GM12878 (cell line): ENCODE measurements around the gene POU2F1. TPM values are rescaled to one million over a fixed set of nuclear protein-coding genes. Genes with fewer than 3 reads are reported as not detected.

Experiments
- ATAC-seq: fragments of 200-7000 bp; cut with Tn5 transposase; 3 replicates; pipeline ENCODE4 v1.9.1; 2020; ENCODE audit warnings: mild to moderate bottlenecking, moderate library complexity
- BruUV-seq: library from RNA; stranded (reverse); fragments of 400-500 nt; replicated peaks from 2 replicates; lab custom pipeline; 2021; lab: Mats Ljungman, UMichigan
- CTCF ChIA-PET: fragments of 300-600 bp; sonication (Branson Sonifier 250); formaldehyde crosslinking; extraction: SDS; loops from one replicate; lab custom pipeline; 2021; ENCODE audit warnings: inconsistent platforms; lab: Yijun Ruan, JAX
- POLR2A ChIA-PET: fragments of 350-600 bp; formaldehyde crosslinking; extraction: SDS; loops from one replicate; lab custom pipeline; 2021; ENCODE audit warnings: inconsistent platforms; lab: Charles Lee
- RAD21 ChIA-PET: fragments of 300-600 bp; sonication (Branson Sonifier 250); formaldehyde crosslinking; loops from one replicate; lab custom pipeline; 2023; ENCODE audit warnings: antibody characterized with exemption; ENCODE audit not compliant: unreplicated experiment; lab: Charles Lee
- SMC1A ChIA-PET: fragments of 300-600 bp; sonication (Branson Sonifier 250); formaldehyde crosslinking; loops from one replicate; lab custom pipeline; 2023; ENCODE audit not compliant: unreplicated experiment, uncharacterized antibody; lab: Charles Lee
- DNase-seq: peaks from one replicate; pipeline ENCODE4 v3.0.0-alpha.2; 2011; ENCODE audit warnings: low read depth, low spot score
- FAIRE-seq: peaks from 3 replicates; lab custom pipeline; 2011; peaks lifted over from hg19 to GRCh38; lab: Jason Lieb, UNC
- H2AFZ ChIP-seq: 2 replicates; pipeline ENCODE4 v1.6.0; 2011; ENCODE audit warnings: low read depth, low read length, control low read depth; ENCODE audit not compliant: control insufficient read depth
- H3K27ac ChIP-seq: 2 replicates; pipeline ENCODE4 v1.5.1; 2011; ENCODE audit warnings: control low read depth; ENCODE audit not compliant: control insufficient read depth, insufficient read depth
- H3K27me3 ChIP-seq, 2 experiments: replicated peaks in 1 of 2; 2 replicates each; pipeline versions ENCODE4 v1.6.0 to v1.6.1; 2011; ENCODE audit warnings: low read length in 1 of 2; ENCODE audit not compliant: control insufficient read depth in 2 of 2, insufficient read depth in 2 of 2
- H3K36me3 ChIP-seq, 2 experiments: 2 replicates each; pipeline ENCODE4 v1.5.1; 2011; ENCODE audit warnings: low read length in 1 of 2; ENCODE audit not compliant: control insufficient read depth in 2 of 2, insufficient read depth in 2 of 2
- H3K4me1 ChIP-seq: 2 replicates; pipeline ENCODE4 v1.6.1; 2011; ENCODE audit warnings: mild to moderate bottlenecking, low read length, moderate library complexity, mixed read lengths; ENCODE audit not compliant: control insufficient read depth, insufficient read depth
- H3K4me2 ChIP-seq: 2 replicates; pipeline ENCODE4 v1.6.0; 2011; ENCODE audit warnings: control low read depth; ENCODE audit not compliant: control insufficient read depth, insufficient read depth
- H3K4me3 ChIP-seq: fragments of 200-600 bp; sonication (generic); 2 replicates; pipeline ENCODE4 v1.5.1; 2016
- H3K79me2 ChIP-seq: 2 replicates; pipeline ENCODE4 v1.6.0; 2011; ENCODE audit warnings: low read length; ENCODE audit not compliant: control insufficient read depth, insufficient read depth
- H3K9ac ChIP-seq: 2 replicates; pipeline ENCODE4 v1.8.0; 2011; ENCODE audit warnings: low read length, control low read depth, mixed read lengths; ENCODE audit not compliant: control insufficient read depth, insufficient read depth
- H3K9me3 ChIP-seq: replicated peaks from 3 replicates; pipeline ENCODE4 v1.5.1; 2011; ENCODE audit warnings: mild to moderate bottlenecking, low read length; ENCODE audit not compliant: control insufficient read depth, insufficient read depth
- H4K20me1 ChIP-seq: 2 replicates; pipeline ENCODE4 v1.6.0; 2011; ENCODE audit not compliant: control insufficient read depth, insufficient read depth
- BHLHE40 ChIP-seq, 2 experiments: fragments of 450-650 bp in 1 of 2; IDR thresholded peaks; 2 replicates each; pipeline ENCODE4 v1.6.1; 2011 to 2017; ENCODE audit warnings: low read depth in 2 of 2, borderline replicate concordance in 1 of 2, improper control_type of control experiment in 1 of 2, low read length in 1 of 2, mild to moderate bottlenecking in 1 of 2
- EZH2 ChIP-seq: IDR thresholded peaks from 2 replicates; pipeline ENCODE4 v1.6.1; 2012; ENCODE audit warnings: low read depth, mild to moderate bottlenecking, control low read depth, inconsistent platforms, low read length, borderline replicate concordance; ENCODE audit not compliant: control insufficient read depth
- FOXK2 ChIP-seq: fragments of 450-650 bp; IDR thresholded peaks from 2 replicates; pipeline ENCODE4 v1.6.1; 2017; ENCODE audit warnings: mild to moderate bottlenecking, moderate library complexity
- GATAD2B ChIP-seq: fragments of 450-650 bp; conservative IDR thresholded peaks from 2 replicates; pipeline ENCODE4 v1.6.1; 2017; ENCODE audit warnings: low read depth, mild to moderate bottlenecking, moderate library complexity
- JUNB ChIP-seq: IDR thresholded peaks from 2 replicates; pipeline ENCODE4 v1.6.1; 2016; ENCODE audit warnings: antibody characterized with exemption, mild to moderate bottlenecking
- KLF5 ChIP-seq: fragments of 450-650 bp; IDR thresholded peaks from 2 replicates; pipeline ENCODE4 v1.6.1; 2014; ENCODE audit warnings: mild to moderate bottlenecking; ENCODE audit not compliant: partially characterized antibody
- NR2C1 ChIP-seq: fragments of 450-650 bp; IDR thresholded peaks from 2 replicates; pipeline ENCODE4 v1.6.1; 2017; ENCODE audit warnings: antibody characterized with exemption, mild to moderate bottlenecking, moderate library complexity
- PAX5 ChIP-seq: IDR thresholded peaks from 2 replicates; pipeline ENCODE4 v1.6.1; 2011; ENCODE audit warnings: low read depth, low read length, borderline replicate concordance
- POLR2AphosphoS5 ChIP-seq: IDR thresholded peaks from 2 replicates; pipeline ENCODE4 v1.6.1; 2011; ENCODE audit warnings: mild to moderate bottlenecking, low read length, inconsistent platforms
- ZNF217 ChIP-seq: fragments of 450-650 bp; IDR thresholded peaks from 2 replicates; pipeline ENCODE4 v1.6.1; 2017; ENCODE audit warnings: antibody characterized with exemption, mild to moderate bottlenecking
- WGBS: methylation state at CpG from one replicate; pipeline ENCODE4 v1.1.6; 2016; ENCODE audit warnings: low lambda C conversion rate; ENCODE audit not compliant: insufficient replicate concordance, insufficient coverage; ENCODE audit errors: missing lambda C conversion rate; 5-methylcytosine and 5-hydroxymethylcytosine counted together
- in situ Hi-C: fragments of 300-500 bp; cut with MboI; formaldehyde crosslinking; loops from 9 replicates; pipeline ENCODE4 v1.14.3; 2018; ENCODE audit warnings: mixed read lengths
- intact Hi-C: fragments of 100-400 bp; cut with micrococcal nuclease; formaldehyde crosslinking; loops from one replicate; pipeline ENCODE4 v1.14.2; 2022; ENCODE audit not compliant: unreplicated experiment
- polyA plus RNA-seq, 11 experiments: library from polyadenylated mRNA; depleted of rRNA in 4 of 11; unstranded in 6 of 11; stranded (reverse) in 5 of 11; fragments of >200 nt; fragmentation: Nextera tagmentation in 4 of 11; fragmentation: Illumina TruSeq in 1 of 11; extraction: Ambion mirVana in 4 of 11; extraction: Trizol in 1 of 11; gene quantifications; 1 replicate in 1 of 11; 2 replicates in 10 of 11; pipeline versions ENCODE4 v1.2.1 to v1.2.3, GENCODE V29; 2011 to 2016; ENCODE audit warnings: inconsistent platforms in 2 of 11, missing spikeins in 2 of 11, low read depth in 1 of 11
- total RNA-seq, 4 experiments: library from RNA; depleted of rRNA in 3 of 4; stranded (reverse); fragments of >200 nt in 3 of 4; fragmentation: Illumina TruSeq in 1 of 4; extraction: Trizol in 1 of 4; gene quantifications; 2 replicates each; pipeline versions ENCODE4 v1.2.1 to v1.2.3, GENCODE V29; 2013 to 2021
- TF ChIP-seq, protein P1 (sequence below): fragments of 450-650 bp; IDR thresholded peaks from 2 replicates; pipeline ENCODE4 v1.6.1; 2016; ENCODE audit warnings: mild to moderate bottlenecking
- TF ChIP-seq, protein P2 (sequence below): fragments of 450-650 bp; IDR thresholded peaks from 2 replicates; pipeline ENCODE4 v1.6.1; 2017; ENCODE audit warnings: mild to moderate bottlenecking, low read depth, inconsistent platforms; ENCODE audit not compliant: poor library complexity, severe bottlenecking

The POU2F1 gene
- total and polyA plus RNA-seq, 10 of the 15 experiments (the other 5 are each of a cell fraction or from before 2014, with no cell fraction given), result 2.5 to 21.7 (median 12.5) TPM

DNA sequence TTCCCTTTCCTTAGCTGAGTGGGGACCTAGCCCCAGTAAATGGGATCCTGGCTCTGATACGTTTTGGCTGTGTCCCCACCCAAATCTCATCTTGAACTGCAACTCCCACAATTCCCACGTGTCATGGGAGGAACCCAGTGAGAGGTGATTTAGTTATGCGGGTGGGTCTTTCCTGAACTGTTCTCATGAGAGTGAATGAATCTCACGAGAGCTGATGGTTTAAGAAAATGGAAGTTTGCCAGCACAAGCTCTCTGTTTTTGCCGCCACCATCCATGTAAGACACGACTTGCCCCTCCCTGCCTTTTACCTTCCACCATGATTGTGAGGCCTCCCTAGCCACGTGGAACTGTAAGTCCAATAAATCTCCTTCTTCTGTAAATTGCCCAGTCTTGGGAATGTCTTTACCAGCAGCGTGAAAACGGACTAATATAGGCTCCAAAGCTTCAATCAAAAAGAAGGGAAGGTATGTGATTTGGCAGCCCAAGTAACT, 29.9 kb upstream of the POU2F1 start:
- intact Hi-C loops (no loop called here), in situ Hi-C loops (no loop called here)
- H3K27me3 ChIP-seq, result peaks cover 0 to 2% of the 10 kb centered on the region in 2 experiments; a peak in 1 of 4 replicates
- H3K9ac ChIP-seq, result no peak overlapping the region
- POLR2A ChIA-PET, result no interaction called here
- no peaks in the 10 kb centered on the region for H3K36me3 ChIP-seq
- no peak overlapping the region for H2AFZ ChIP-seq
- RAD21 ChIA-PET, result no interaction called here
- CTCF ChIA-PET, result no interaction called here
- no peaks in the 10 kb centered on the region for H4K20me1 ChIP-seq
- no peaks in the 10 kb centered on the region for H3K79me2 ChIP-seq
- H3K27ac ChIP-seq, result no peak overlapping the region
- no peaks in the 10 kb centered on the region; the same call in 2 of the 3 replicates for H3K9me3 ChIP-seq
- ATAC-seq (no peak), FAIRE-seq (no peak), DNase-seq (no peak)
- H3K4me3 ChIP-seq, result no peak overlapping the region
- TF ChIP-seq FOXK2 (no peak), KLF5 (no peak), JUNB (no peak), NR2C1 (no peak), GATAD2B (no peak), EZH2 (no peak)
- BruUV-seq, result no TSS peak
- SMC1A ChIA-PET, result interaction anchor here (1.2 kb wide), 1 partner anchor 8 kb away, joined by 4 read pairs; no protein-coding TSS in a partner anchor
- H3K4me2 ChIP-seq, result no peak overlapping the region
- no peaks in the 10 kb centered on the region for H3K4me1 ChIP-seq
- WGBS, result 26% methylated on average over 9 of the region's 9 CpGs

GRCh38 chr1:167191958-167192357, 28.7 kb upstream of the POU2F1 start:
- in situ Hi-C loops (no loop called here), intact Hi-C loops (no loop called here)
- H3K79me2 ChIP-seq, result no peaks in the 10 kb centered on the region
- no peaks in the 10 kb centered on the region; the same call in 2 of the 3 replicates for H3K9me3 ChIP-seq
- H3K36me3 ChIP-seq, result no peaks in the 10 kb centered on the region
- no peaks in the 10 kb centered on the region for H4K20me1 ChIP-seq
- ChIA-PET POLR2A (no interaction called here), RAD21 (interaction anchor here (1.4 kb wide), 1 partner anchor 289 kb away, joined by 3 read pairs; no protein-coding TSS in a partner anchor), SMC1A (no interaction called here), CTCF (no interaction called here)
- no peak overlapping the region for H3K4me3 ChIP-seq
- WGBS, result 0% methylated on average over 1 of the region's 1 CpG
- no peak overlapping the region for H3K4me2 ChIP-seq
- peaks cover 0 to 2% of the 10 kb centered on the region in 2 experiments; a peak in 1 of 4 replicates for H3K27me3 ChIP-seq
- H3K27ac ChIP-seq, result no peak overlapping the region
- H3K4me1 ChIP-seq, result no peaks in the 10 kb centered on the region
- no peak overlapping the region for H2AFZ ChIP-seq
- no TSS peak for BruUV-seq
- H3K9ac ChIP-seq, result no peak overlapping the region
- ATAC-seq, result no peak
- TF ChIP-seq BHLHE40 (IDR thresholded peaks at IDR 0.05; ENCODE audit: borderline replicate concordance in 1 of 2, low read depth in 2 of 2, low read length in 1 of 2), result no peak
- TF ChIP-seq POLR2AphosphoS5, result no peak
- no peak for TF ChIP-seq ZNF217
- TF ChIP-seq, protein P1, sequence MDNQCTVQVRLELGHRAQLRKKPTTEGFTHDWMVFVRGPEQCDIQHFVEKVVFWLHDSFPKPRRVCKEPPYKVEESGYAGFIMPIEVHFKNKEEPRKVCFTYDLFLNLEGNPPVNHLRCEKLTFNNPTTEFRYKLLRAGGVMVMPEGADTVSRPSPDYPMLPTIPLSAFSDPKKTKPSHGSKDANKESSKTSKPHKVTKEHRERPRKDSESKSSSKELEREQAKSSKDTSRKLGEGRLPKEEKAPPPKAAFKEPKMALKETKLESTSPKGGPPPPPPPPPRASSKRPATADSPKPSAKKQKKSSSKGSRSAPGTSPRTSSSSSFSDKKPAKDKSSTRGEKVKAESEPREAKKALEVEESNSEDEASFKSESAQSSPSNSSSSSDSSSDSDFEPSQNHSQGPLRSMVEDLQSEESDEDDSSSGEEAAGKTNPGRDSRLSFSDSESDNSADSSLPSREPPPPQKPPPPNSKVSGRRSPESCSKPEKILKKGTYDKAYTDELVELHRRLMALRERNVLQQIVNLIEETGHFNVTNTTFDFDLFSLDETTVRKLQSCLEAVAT, result no peak
- TF ChIP-seq PAX5, result no peak
- TF ChIP-seq, protein P2, sequence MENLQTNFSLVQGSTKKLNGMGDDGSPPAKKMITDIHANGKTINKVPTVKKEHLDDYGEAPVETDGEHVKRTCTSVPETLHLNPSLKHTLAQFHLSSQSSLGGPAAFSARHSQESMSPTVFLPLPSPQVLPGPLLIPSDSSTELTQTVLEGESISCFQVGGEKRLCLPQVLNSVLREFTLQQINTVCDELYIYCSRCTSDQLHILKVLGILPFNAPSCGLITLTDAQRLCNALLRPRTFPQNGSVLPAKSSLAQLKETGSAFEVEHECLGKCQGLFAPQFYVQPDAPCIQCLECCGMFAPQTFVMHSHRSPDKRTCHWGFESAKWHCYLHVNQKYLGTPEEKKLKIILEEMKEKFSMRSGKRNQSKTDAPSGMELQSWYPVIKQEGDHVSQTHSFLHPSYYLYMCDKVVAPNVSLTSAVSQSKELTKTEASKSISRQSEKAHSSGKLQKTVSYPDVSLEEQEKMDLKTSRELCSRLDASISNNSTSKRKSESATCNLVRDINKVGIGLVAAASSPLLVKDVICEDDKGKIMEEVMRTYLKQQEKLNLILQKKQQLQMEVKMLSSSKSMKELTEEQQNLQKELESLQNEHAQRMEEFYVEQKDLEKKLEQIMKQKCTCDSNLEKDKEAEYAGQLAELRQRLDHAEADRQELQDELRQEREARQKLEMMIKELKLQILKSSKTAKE, result no peak
- DNase-seq, result no peak
- FAIRE-seq, result no peak
